Nephron progenitor cell (in vitro differentiated cells): Measurements from ENCODE around the gene ARG2.

Experiments
- DNase-seq: peaks from one replicate; pipeline ENCODE4 v3.0.0; 2021
- H3K27ac Mint-ChIP-seq: 2 replicates; pipeline ENCODE4 v1.8.0; 2021; ENCODE audit warnings: mild to moderate bottlenecking, moderate library complexity, mixed read lengths
- H3K27me3 Mint-ChIP-seq: 2 replicates; pipeline ENCODE4 v1.8.0; 2021; ENCODE audit warnings: mild to moderate bottlenecking, low read depth, mixed read lengths; ENCODE audit not compliant: poor library complexity
- H3K36me3 Mint-ChIP-seq: 2 replicates; pipeline ENCODE4 v1.8.0; 2021; ENCODE audit warnings: low read depth, mixed read lengths
- H3K4me1 Mint-ChIP-seq: 2 replicates; pipeline ENCODE4 v1.8.0; 2021; ENCODE audit warnings: mixed read lengths
- H3K4me3 Mint-ChIP-seq: 2 replicates; pipeline ENCODE4 v1.8.0; 2021; ENCODE audit warnings: mild to moderate bottlenecking, moderate library complexity, mixed read lengths
- H3K9me3 Mint-ChIP-seq: 2 replicates; pipeline ENCODE4 v1.8.0; 2021; ENCODE audit warnings: mild to moderate bottlenecking, moderate library complexity, mixed read lengths
- TF ChIP-seq, protein P1 (sequence below): fragments of 200-600 bp; sonication (generic); IDR thresholded peaks from 2 replicates; pipeline ENCODE4 v1.5.0; 2021; ENCODE audit warnings: antibody characterized with exemption

ARG2 gene

DNA sequence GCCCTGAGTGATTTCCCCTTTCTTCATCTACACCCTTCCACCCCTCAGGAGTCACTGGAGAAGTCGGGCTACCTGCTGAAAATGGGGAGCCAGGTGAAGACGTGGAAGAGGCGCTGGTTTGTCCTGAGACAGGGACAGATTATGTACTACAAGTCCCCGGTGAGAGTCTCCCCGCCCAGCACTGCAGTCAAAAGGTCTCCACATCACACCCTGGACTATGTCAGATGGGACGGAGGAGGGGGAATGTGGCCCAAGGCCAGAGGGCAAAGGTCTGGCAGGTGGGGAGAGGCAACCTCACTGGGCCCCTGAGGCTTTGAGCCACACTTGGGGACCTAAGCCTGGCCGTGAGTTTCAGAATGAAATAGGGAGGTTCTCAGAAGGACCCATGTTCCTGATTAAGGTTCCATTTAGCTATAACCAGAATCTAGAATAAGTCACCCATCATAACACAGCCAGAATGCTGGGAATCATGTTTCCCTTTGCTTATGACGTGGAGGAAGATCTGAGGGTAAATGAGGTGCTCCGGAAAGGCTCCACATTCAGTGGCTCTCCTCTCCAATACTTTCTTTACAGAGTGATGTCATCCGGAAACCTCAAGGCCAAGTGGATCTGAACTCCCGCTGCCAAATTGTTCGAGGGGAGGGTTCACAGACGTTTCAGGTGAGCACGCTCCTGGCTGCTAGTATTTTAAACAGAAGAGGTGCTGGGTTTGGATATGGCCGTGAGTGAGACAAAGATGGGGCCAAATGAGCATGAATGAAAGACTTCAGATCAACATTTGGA, 46.3 kb upstream of the ARG2 start:
- no peak for DNase-seq
- TF ChIP-seq, protein P1, sequence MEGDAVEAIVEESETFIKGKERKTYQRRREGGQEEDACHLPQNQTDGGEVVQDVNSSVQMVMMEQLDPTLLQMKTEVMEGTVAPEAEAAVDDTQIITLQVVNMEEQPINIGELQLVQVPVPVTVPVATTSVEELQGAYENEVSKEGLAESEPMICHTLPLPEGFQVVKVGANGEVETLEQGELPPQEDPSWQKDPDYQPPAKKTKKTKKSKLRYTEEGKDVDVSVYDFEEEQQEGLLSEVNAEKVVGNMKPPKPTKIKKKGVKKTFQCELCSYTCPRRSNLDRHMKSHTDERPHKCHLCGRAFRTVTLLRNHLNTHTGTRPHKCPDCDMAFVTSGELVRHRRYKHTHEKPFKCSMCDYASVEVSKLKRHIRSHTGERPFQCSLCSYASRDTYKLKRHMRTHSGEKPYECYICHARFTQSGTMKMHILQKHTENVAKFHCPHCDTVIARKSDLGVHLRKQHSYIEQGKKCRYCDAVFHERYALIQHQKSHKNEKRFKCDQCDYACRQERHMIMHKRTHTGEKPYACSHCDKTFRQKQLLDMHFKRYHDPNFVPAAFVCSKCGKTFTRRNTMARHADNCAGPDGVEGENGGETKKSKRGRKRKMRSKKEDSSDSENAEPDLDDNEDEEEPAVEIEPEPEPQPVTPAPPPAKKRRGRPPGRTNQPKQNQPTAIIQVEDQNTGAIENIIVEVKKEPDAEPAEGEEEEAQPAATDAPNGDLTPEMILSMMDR = no peak
- Mint-ChIP-seq H3K4me3 (no peak overlapping the region), H3K4me1 (peaks cover 25% of the 10 kb centered on the region), H3K36me3 (peaks cover 25% of the 10 kb centered on the region), H3K9me3 (no peaks in the 10 kb centered on the region), H3K27me3 (no peaks in the 10 kb centered on the region), H3K27ac (peak overlapping the region; percentile 49)

DNA sequence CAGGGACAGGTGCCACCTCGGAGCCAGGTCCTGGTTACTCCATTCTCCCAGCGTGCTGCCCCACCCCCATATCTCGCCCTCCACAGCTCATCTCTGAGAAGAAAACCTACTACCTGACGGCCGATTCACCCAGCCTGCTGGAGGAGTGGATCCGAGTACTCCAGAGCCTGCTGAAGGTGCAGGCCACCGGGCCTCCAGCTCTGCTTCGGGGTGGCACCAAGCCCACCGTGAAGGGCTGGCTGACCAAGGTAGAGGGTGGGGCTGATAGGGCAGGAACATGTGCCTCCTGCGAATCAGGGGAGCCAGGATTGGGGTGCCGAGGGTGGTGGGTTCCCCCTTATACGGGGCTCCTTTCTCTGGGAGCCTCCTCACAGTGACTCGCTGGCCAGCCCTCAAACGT, 45.6 kb upstream of the ARG2 start:
- no peak overlapping the region for H3K4me3 Mint-ChIP-seq
- no peak for DNase-seq
- peaks cover 32% of the 10 kb centered on the region for H3K36me3 Mint-ChIP-seq
- no peaks in the 10 kb centered on the region for H3K27me3 Mint-ChIP-seq
- TF ChIP-seq, protein P1 = no peak
- no peak overlapping the region for H3K27ac Mint-ChIP-seq
- H3K9me3 Mint-ChIP-seq = no peaks in the 10 kb centered on the region
- H3K4me1 Mint-ChIP-seq = peaks cover 22% of the 10 kb centered on the region

DNA sequence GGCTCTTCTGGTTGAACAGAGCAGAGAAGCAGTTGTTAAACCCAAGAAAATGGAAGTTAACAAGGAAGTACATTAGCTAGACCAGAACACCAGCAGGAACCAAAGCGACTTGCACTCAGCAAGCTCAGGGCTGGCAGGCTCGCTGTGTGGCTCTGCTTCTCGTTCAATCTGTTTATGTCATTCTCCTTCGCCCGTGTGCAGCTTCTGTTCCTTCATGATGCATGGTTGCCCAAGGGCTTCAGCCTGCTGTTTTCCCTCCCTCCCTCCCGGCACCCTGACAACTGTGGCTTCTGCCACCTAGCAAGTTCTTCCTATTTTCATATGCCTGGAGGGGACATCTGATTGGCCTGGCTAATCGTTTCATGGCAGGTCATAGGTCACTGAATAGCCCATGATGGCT, 44.9 kb upstream of the ARG2 start:
- no peaks in the 10 kb centered on the region for H3K27me3 Mint-ChIP-seq

DNA sequence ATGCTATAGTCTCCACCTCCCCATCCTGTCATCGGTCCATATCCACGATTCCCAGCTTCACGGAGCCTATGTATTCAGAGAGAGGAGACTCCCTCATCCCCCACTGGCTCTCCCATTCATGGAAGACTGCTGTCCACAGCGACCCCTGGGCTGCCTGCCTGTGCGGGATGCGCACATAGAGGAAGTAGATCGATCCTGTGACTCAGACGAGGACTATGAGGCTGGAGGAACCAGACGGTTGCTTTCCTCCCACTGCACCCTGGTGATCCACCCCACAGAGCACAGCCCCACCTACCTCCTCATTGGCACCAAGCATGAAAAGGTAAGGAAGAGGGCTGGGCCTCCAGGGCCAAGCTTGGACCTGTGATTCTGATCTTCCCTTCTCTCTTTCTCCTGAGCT, 44.0 kb upstream of the ARG2 start:
- TF ChIP-seq, protein P1 = no peak
- peaks cover 8% of the 10 kb centered on the region for H3K4me1 Mint-ChIP-seq
- H3K4me3 Mint-ChIP-seq = no peak overlapping the region
- H3K9me3 Mint-ChIP-seq = no peaks in the 10 kb centered on the region
- H3K27ac Mint-ChIP-seq = no peak overlapping the region
- no peaks in the 10 kb centered on the region for H3K27me3 Mint-ChIP-seq
- no peak for DNase-seq
- H3K36me3 Mint-ChIP-seq = peaks cover 33% of the 10 kb centered on the region

More for the DNA sequence above, 44.9 kb upstream of the ARG2 start:
- DNase-seq = no peak
- Mint-ChIP-seq H3K27ac (no peak overlapping the region), H3K9me3 (no peaks in the 10 kb centered on the region), H3K36me3 (peaks cover 38% of the 10 kb centered on the region), H3K4me1 (peaks cover 15% of the 10 kb centered on the region), H3K4me3 (no peak overlapping the region)
- TF ChIP-seq, protein P1 = no peak

DNA sequence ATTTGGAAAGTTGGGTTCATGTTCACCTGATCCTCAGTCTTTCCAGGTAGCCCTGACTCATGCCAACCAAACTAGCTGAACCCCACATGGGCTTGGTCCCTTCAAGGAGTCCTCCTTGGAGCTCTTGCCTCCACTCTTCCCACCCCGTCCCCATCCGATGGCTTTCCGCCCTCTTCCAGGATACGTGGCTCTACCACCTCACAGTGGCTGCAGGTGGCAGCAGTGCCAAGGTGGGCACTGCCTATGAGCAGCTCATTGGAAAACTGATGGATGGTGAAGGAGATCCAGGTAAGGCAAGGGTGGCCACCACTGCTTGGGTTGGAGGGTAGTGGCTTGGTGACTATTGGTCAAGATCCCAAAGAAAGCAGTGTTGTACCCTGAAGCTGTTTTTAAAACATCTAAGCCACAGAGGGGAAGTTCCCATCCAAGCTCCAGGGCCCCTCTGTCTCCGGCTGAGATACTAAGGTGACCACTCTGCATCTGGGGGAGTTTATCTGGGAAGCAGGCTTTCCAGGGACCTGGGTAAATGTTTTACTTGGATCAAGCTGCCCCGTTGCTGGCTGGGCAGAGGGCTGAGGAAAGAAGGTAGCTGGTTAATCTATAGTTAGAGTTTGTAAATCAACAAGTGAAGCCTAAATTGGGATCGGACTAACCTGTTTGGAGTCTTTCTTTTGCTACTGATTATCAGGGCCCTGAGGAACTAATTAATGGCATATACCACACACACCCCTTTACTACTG, 43.3 kb upstream of the ARG2 start:
- Mint-ChIP-seq H3K27me3 (no peaks in the 10 kb centered on the region), H3K27ac (no peak overlapping the region), H3K36me3 (peaks cover 32% of the 10 kb centered on the region), H3K4me3 (no peak overlapping the region), H3K9me3 (no peaks in the 10 kb centered on the region), H3K4me1 (peaks cover 3% of the 10 kb centered on the region)
- no peak for DNase-seq
- TF ChIP-seq, protein P1 = no peak
